NCI-H187 treated with DMSO at 0.1 percent for 48 hours (cell line): ENCODE results near the gene SLC27A4.

ENCODE experiments used
- DNase-seq: peaks from one replicate; lab custom pipeline; 2025; lab: John Stamatoyannopoulos, UW

Gene SLC27A4

GRCh38 chr9:128391956-128392301, 51.6 kb downstream of the SLC27A4 start:
- no peak for DNase-seq

GRCh38 chr9:128392302-128393144, 52.2 kb downstream of the SLC27A4 start:
- DNase-seq: no peak

GRCh38 chr9:128393145-128393775, 52.9 kb downstream of the SLC27A4 start:
- DNase-seq: no peak

GRCh38 chr9:128393970-128394369, 53.6 kb downstream of the SLC27A4 start:
- no peak for DNase-seq

GRCh38 chr9:128394379-128395168, 54.2 kb downstream of the SLC27A4 start:
- no peak for DNase-seq

GRCh38 chr9:128396970-128397613, 56.8 kb downstream of the SLC27A4 start:
- no peak for DNase-seq

GRCh38 chr9:128397831-128398230, 57.5 kb downstream of the SLC27A4 start:
- no peak for DNase-seq

- DNase-seq: no peak
Measured at GRCh38 chr9:128399861-128400260, 59.5 kb downstream of the SLC27A4 start.

GRCh38 chr9:128404560-128404959, 64.2 kb downstream of the SLC27A4 start:
- DNase-seq: no peak

- no peak for DNase-seq
Measured at GRCh38 chr9:128405077-128405779, 64.9 kb downstream of the SLC27A4 start.

- DNase-seq: no peak
Measured at GRCh38 chr9:128405780-128406171, 65.4 kb downstream of the SLC27A4 start.

- no peak for DNase-seq
Measured at GRCh38 chr9:128406848-128407391, 66.6 kb downstream of the SLC27A4 start.

- DNase-seq: no peak
Measured at GRCh38 chr9:128408963-128409431, 68.7 kb downstream of the SLC27A4 start.

- DNase-seq: no peak
Measured at GRCh38 chr9:128409450-128409849, 69.1 kb downstream of the SLC27A4 start.

- no peak for DNase-seq
Measured at GRCh38 chr9:128409978-128410377, 69.7 kb downstream of the SLC27A4 start.
